ENCODE data around the gene PDIA6.
"Not testable (repeated sequence)": the region's sequence is repeated elsewhere in the genome, so short reads cannot be mapped to it uniquely, and the experiment has no call there.

Gene PDIA6

GRCh38 chr2:10832203-10832936, 19.8 kb upstream of the PDIA6 start:
- DNase-seq = peak; percentile 89

- no peak for DNase-seq
Measured at GRCh38 chr2:10831400-10831985, 18.9 kb upstream of the PDIA6 start.

- no peak for DNase-seq
Measured at GRCh38 chr2:10830641-10831399, 18.2 kb upstream of the PDIA6 start.

GRCh38 chr2:10830203-10830602, 17.6 kb upstream of the PDIA6 start:
- DNase-seq = no peak

- DNase-seq = no peak
Measured at GRCh38 chr2:10829299-10829698, 16.7 kb upstream of the PDIA6 start.

- no peak for DNase-seq
Measured at GRCh38 chr2:10828346-10828745, 15.8 kb upstream of the PDIA6 start.

- DNase-seq = no peak
Measured at GRCh38 chr2:10826625-10827024, 14.0 kb upstream of the PDIA6 start.

- no peak for DNase-seq
Measured at GRCh38 chr2:10826026-10826425, 13.4 kb upstream of the PDIA6 start.

GRCh38 chr2:10824191-10824590, 11.6 kb upstream of the PDIA6 start:
- DNase-seq = no peak

GRCh38 chr2:10820978-10821695, 8.6 kb upstream of the PDIA6 start:
- DNase-seq = no peak

- no peak for DNase-seq
Measured at GRCh38 chr2:10820562-10820961, 8.0 kb upstream of the PDIA6 start.

GRCh38 chr2:10819714-10820314, 7.2 kb upstream of the PDIA6 start:
- no peak for DNase-seq

- DNase-seq = no peak
Measured at GRCh38 chr2:10818984-10819383, 6.4 kb upstream of the PDIA6 start.

- DNase-seq = not testable (repeated sequence)
Measured at GRCh38 chr2:10818305-10818704, 5.7 kb upstream of the PDIA6 start.

- peak; percentile 8 for DNase-seq
Measured at GRCh38 chr2:10817413-10817812, 4.8 kb upstream of the PDIA6 start.

- DNase-seq = no peak
Measured at GRCh38 chr2:10814571-10815331, 2.2 kb upstream of the PDIA6 start.

GRCh38 chr2:10814142-10814541, 1.6 kb upstream of the PDIA6 start:
- no peak for DNase-seq

GRCh38 chr2:10813163-10814138, 866 bp upstream of the PDIA6 start:
- peak; percentile 76 for DNase-seq

GRCh38 chr2:10811517-10811916, 1.1 kb downstream of the PDIA6 start:
- DNase-seq = peak; percentile 36

- no peak for DNase-seq
Measured at GRCh38 chr2:10810202-10811161, 2.1 kb downstream of the PDIA6 start.

Measured in DMS53 (cell line).